ENCODE measurements around the gene SMARCAD1. TPM values are rescaled to one million over a fixed set of nuclear protein-coding genes. Genes with fewer than 3 reads are reported as not detected.

Gene SMARCAD1
- total and polyA plus RNA-seq, 9 of the 15 experiments (the other 6 are each of a cell fraction or from before 2014, with no cell fraction given), result 11.2 to 52.2 (median 34.6) TPM

DNA sequence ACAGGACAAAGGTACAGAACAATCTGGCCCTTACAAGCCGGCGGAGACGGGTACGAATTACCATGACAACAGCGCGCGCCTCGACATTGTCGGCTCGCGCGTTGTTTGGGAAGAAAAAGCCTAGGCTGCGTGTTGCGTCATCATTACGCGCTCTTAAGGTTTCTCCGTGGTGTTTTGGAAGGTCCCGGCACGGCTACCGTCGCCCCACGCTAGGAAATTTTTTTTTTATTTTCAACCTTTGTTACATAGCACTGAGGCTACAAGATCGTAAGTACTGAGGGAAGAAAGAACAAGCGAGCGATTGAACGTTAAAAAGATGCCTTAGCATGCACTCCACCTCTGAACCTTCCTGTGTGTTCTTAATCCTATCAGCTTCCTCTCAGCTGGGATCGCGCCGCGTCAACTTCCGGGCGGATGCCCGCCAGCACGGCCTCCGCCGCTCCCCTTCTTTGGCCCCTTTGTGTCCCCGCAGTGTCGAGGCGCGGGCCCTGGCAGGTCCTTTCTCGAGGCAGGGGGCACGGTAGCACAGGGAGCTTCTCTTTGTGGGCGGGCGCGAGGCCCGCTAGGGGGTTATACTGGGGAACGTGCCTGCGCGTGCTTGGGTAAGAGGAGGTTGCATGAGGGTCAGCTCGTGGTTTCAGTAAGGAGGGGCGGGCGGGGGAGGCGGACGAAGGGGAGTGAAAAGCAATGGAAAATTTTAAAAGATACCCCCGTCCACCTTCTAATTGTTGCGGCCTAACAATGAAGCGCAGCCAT lies at the start of gene SMARCAD1 (continued):
- TF ChIP-seq, protein P1, sequence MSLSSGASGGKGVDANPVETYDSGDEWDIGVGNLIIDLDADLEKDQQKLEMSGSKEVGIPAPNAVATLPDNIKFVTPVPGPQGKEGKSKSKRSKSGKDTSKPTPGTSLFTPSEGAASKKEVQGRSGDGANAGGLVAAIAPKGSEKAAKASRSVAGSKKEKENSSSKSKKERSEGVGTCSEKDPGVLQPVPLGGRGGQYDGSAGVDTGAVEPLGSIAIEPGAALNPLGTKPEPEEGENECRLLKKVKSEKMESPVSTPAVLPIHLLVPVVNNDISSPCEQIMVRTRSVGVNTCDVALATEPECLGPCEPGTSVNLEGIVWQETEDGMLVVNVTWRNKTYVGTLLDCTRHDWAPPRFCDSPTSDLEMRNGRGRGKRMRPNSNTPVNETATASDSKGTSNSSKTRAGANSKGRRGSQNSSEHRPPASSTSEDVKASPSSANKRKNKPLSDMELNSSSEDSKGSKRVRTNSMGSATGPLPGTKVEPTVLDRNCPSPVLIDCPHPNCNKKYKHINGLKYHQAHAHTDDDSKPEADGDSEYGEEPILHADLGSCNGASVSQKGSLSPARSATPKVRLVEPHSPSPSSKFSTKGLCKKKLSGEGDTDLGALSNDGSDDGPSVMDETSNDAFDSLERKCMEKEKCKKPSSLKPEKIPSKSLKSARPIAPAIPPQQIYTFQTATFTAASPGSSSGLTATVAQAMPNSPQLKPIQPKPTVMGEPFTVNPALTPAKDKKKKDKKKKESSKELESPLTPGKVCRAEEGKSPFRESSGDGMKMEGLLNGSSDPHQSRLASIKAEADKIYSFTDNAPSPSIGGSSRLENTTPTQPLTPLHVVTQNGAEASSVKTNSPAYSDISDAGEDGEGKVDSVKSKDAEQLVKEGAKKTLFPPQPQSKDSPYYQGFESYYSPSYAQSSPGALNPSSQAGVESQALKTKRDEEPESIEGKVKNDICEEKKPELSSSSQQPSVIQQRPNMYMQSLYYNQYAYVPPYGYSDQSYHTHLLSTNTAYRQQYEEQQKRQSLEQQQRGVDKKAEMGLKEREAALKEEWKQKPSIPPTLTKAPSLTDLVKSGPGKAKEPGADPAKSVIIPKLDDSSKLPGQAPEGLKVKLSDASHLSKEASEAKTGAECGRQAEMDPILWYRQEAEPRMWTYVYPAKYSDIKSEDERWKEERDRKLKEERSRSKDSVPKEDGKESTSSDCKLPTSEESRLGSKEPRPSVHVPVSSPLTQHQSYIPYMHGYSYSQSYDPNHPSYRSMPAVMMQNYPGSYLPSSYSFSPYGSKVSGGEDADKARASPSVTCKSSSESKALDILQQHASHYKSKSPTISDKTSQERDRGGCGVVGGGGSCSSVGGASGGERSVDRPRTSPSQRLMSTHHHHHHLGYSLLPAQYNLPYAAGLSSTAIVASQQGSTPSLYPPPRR (CRISPR knock-in tag; IDR thresholded peaks at IDR 0.05; ENCODE audit: borderline replicate concordance), result no peak
- TF ChIP-seq GTF2A2 (tag; IDR thresholded peaks at IDR 0.05) (no peak), SLC30A9 (CRISPR knock-in tag; IDR thresholded peaks at IDR 0.05) (no peak), ZNF561 (CRISPR knock-in tag; conservative IDR thresholded peaks at IDR 0.05) (no peak), NUFIP1 (IDR thresholded peaks at IDR 0.05; ENCODE audit: partially characterized antibody) (no peak), NONO (IDR thresholded peaks at IDR 0.05; ENCODE audit: low read depth in 2 of 2, low read length in 1 of 2) (no peak), SIN3A (IDR thresholded peaks at IDR 0.05; ENCODE audit: borderline replicate concordance in 2 of 2, control insufficient read depth in 1 of 2, low read depth in 2 of 2, low read length in 2 of 2) (peak in 1 of 2 experiments; percentile 92; a peak in 1 of 4 replicates), HDGF (IDR thresholded peaks at IDR 0.05) (no peak), HIVEP1 (CRISPR knock-in tag; IDR thresholded peaks at IDR 0.05) (no peak), FOXM1 (IDR thresholded peaks at IDR 0.05; ENCODE audit: low read depth) (0 out of 2 replicates have a peak, but pooled peaks have one; percentile 36), FOXM1 (CRISPR knock-in tag; IDR thresholded peaks at IDR 0.05; ENCODE audit: low read depth) (0 out of 2 replicates have a peak, but pooled peaks have one; percentile 59), RCOR1 (IDR thresholded peaks at IDR 0.05; ENCODE audit: borderline replicate concordance in 1 of 2, low read depth in 2 of 2, low read length in 2 of 2) (peak in 1 of 2 experiments; percentile 55; a peak in 1 of 4 replicates), DIDO1 (tag; IDR thresholded peaks at IDR 0.05; ENCODE audit: low read depth) (peak; percentile 83; the same call in 1 of the 2 replicates), GABPB1 (CRISPR knock-in tag; IDR thresholded peaks at IDR 0.05) (peak; percentile 88), NFE2L1 (tag; IDR thresholded peaks at IDR 0.05; ENCODE audit: borderline replicate concordance, low read depth) (no peak), NEUROD1 (IDR thresholded peaks at IDR 0.05; ENCODE audit: borderline replicate concordance, low read depth, low read length, partially characterized antibody) (peak; percentile 14), RBM17 (IDR thresholded peaks at IDR 0.05; ENCODE audit: borderline replicate concordance, low read depth, low read length) (no peak)
- TF ChIP-seq, protein P2, sequence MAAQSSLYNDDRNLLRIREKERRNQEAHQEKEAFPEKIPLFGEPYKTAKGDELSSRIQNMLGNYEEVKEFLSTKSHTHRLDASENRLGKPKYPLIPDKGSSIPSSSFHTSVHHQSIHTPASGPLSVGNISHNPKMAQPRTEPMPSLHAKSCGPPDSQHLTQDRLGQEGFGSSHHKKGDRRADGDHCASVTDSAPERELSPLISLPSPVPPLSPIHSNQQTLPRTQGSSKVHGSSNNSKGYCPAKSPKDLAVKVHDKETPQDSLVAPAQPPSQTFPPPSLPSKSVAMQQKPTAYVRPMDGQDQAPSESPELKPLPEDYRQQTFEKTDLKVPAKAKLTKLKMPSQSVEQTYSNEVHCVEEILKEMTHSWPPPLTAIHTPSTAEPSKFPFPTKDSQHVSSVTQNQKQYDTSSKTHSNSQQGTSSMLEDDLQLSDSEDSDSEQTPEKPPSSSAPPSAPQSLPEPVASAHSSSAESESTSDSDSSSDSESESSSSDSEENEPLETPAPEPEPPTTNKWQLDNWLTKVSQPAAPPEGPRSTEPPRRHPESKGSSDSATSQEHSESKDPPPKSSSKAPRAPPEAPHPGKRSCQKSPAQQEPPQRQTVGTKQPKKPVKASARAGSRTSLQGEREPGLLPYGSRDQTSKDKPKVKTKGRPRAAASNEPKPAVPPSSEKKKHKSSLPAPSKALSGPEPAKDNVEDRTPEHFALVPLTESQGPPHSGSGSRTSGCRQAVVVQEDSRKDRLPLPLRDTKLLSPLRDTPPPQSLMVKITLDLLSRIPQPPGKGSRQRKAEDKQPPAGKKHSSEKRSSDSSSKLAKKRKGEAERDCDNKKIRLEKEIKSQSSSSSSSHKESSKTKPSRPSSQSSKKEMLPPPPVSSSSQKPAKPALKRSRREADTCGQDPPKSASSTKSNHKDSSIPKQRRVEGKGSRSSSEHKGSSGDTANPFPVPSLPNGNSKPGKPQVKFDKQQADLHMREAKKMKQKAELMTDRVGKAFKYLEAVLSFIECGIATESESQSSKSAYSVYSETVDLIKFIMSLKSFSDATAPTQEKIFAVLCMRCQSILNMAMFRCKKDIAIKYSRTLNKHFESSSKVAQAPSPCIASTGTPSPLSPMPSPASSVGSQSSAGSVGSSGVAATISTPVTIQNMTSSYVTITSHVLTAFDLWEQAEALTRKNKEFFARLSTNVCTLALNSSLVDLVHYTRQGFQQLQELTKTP (IDR thresholded peaks at IDR 0.05; ENCODE audit: low read depth in 1 of 2, partially characterized antibody in 2 of 2), result peak in 1 of 2 experiments; percentile 69

Measured in K562 (cell line).